ENCODE results near the gene ASB4.
A peak's percentile ranks its signal among the peaks of the same experiment; 100 is the strongest.

ASB4 gene

GRCh38 chr7:95525503-95525902 lies 39.8 kb downstream of the ASB4 start:
- no peaks in the 10 kb centered on the region for H3K9me3 ChIP-seq (ENCODE audit: insufficient read depth, low read length)
- H3K9ac ChIP-seq (ENCODE audit: low read length), result no peak overlapping the region
- no peaks in the 10 kb centered on the region for H4K20me1 ChIP-seq (ENCODE audit: insufficient read depth, low read length)
- H3K4me1 ChIP-seq (ENCODE audit: low read length), result 0 out of 2 replicates have a peak, but pooled peaks cover 4% of the 10 kb centered on the region
- TF ChIP-seq CTCF (IDR thresholded peaks at IDR 0.05; ENCODE audit: low read depth, low read length), result no peak
- TF ChIP-seq EZH2phosphoT487 (IDR thresholded peaks at IDR 0.05; ENCODE audit: low read depth), result no peak
- no peak overlapping the region for H3K27ac ChIP-seq (ENCODE audit: low read length)
- no peak overlapping the region for H2AFZ ChIP-seq (ENCODE audit: low read depth, low read length)
- peaks cover 24% of the 10 kb centered on the region; the same call in 1 of the 2 replicates for H3K27me3 ChIP-seq (ENCODE audit: low read depth, low read length)
- H3K79me2 ChIP-seq (ENCODE audit: low read length), result no peaks in the 10 kb centered on the region
- H3K4me3 ChIP-seq (ENCODE audit: low read length), result no peak overlapping the region
- no peak overlapping the region for H3K4me2 ChIP-seq (ENCODE audit: low read length)
- H3K36me3 ChIP-seq (replicated peaks; ENCODE audit: low read depth, low read length), result no peaks in the 10 kb centered on the region

GRCh38 chr7:95526128-95526738 lies 40.5 kb downstream of the ASB4 start:
- Histone ChIP-seq H3K27ac (ENCODE audit: low read length) (no peak overlapping the region), H3K4me3 (ENCODE audit: low read length) (no peak overlapping the region), H3K4me1 (ENCODE audit: low read length) (0 out of 2 replicates have a peak, but pooled peaks cover 4% of the 10 kb centered on the region), H3K9ac (ENCODE audit: low read length) (no peak overlapping the region), H3K9me3 (ENCODE audit: insufficient read depth, low read length) (no peaks in the 10 kb centered on the region), H3K36me3 (replicated peaks; ENCODE audit: low read depth, low read length) (no peaks in the 10 kb centered on the region), H3K79me2 (ENCODE audit: low read length) (no peaks in the 10 kb centered on the region), H4K20me1 (ENCODE audit: insufficient read depth, low read length) (no peaks in the 10 kb centered on the region), H3K4me2 (ENCODE audit: low read length) (no peak overlapping the region), H2AFZ (ENCODE audit: low read depth, low read length) (no peak overlapping the region), H3K27me3 (ENCODE audit: low read depth, low read length) (peaks cover 24% of the 10 kb centered on the region; the same call in 1 of the 2 replicates)
- TF ChIP-seq CTCF (IDR thresholded peaks at IDR 0.05; ENCODE audit: low read depth, low read length) (no peak), EZH2phosphoT487 (IDR thresholded peaks at IDR 0.05; ENCODE audit: low read depth) (no peak)

GRCh38 chr7:95527033-95527775 lies 41.5 kb downstream of the ASB4 start:
- Histone ChIP-seq H3K79me2 (ENCODE audit: low read length) (no peaks in the 10 kb centered on the region), H3K4me2 (ENCODE audit: low read length) (no peak overlapping the region)

More at GRCh38 chr7:95527033-95527775, 41.5 kb downstream of the ASB4 start:
- Histone ChIP-seq H3K9ac (ENCODE audit: low read length) (no peak overlapping the region), H4K20me1 (ENCODE audit: insufficient read depth, low read length) (no peaks in the 10 kb centered on the region), H3K4me1 (ENCODE audit: low read length) (0 out of 2 replicates have a peak, but pooled peaks cover 4% of the 10 kb centered on the region), H3K36me3 (replicated peaks; ENCODE audit: low read depth, low read length) (no peaks in the 10 kb centered on the region), H2AFZ (ENCODE audit: low read depth, low read length) (no peak overlapping the region), H3K9me3 (ENCODE audit: insufficient read depth, low read length) (no peaks in the 10 kb centered on the region), H3K27me3 (ENCODE audit: low read depth, low read length) (peaks cover 26% of the 10 kb centered on the region), H3K27ac (ENCODE audit: low read length) (no peak overlapping the region), H3K4me3 (ENCODE audit: low read length) (no peak overlapping the region)
- TF ChIP-seq CTCF (IDR thresholded peaks at IDR 0.05; ENCODE audit: low read depth, low read length), result peak; percentile 94
- no peak for TF ChIP-seq EZH2phosphoT487 (IDR thresholded peaks at IDR 0.05; ENCODE audit: low read depth)

Measured in OCI-LY3 (cell line).